ENCODE measurements around the gene GAREM1.
"Not testable (repeated sequence)": the region's sequence is repeated elsewhere in the genome, so short reads cannot be mapped to it uniquely, and the experiment has no call there.

The GAREM1 gene

GRCh38 chr18:32300914-32301313 is 169.8 kb downstream of the GAREM1 start:
- H3K4me1 ChIP-seq (ENCODE audit: control insufficient read depth, insufficient read depth, low read length): no peaks in the 10 kb centered on the region
- no peak overlapping the region for H3K27ac ChIP-seq (ENCODE audit: insufficient read depth, low read depth, low read length, poor library complexity, severe bottlenecking)
- H3K36me3 ChIP-seq (ENCODE audit: control insufficient read depth, insufficient read depth, low read length): no peaks in the 10 kb centered on the region
- no peaks in the 10 kb centered on the region for H3K27me3 ChIP-seq (ENCODE audit: control insufficient read depth, insufficient read depth, low read length, poor library complexity, severe bottlenecking)
- WGBS, 2 experiments: 96 to 97% methylated on average over 5 of the region's 5 CpGs
- H3K9me3 ChIP-seq (ENCODE audit: control insufficient read depth, low read length): no peaks in the 10 kb centered on the region
- no peak overlapping the region for H3K4me3 ChIP-seq (ENCODE audit: insufficient read depth, low read depth, low read length)

- Histone ChIP-seq H3K4me3 (ENCODE audit: insufficient read depth, low read depth, low read length) (no peak overlapping the region), H3K36me3 (ENCODE audit: control insufficient read depth, insufficient read depth, low read length) (no peaks in the 10 kb centered on the region), H3K27me3 (ENCODE audit: control insufficient read depth, insufficient read depth, low read length, poor library complexity, severe bottlenecking) (no peaks in the 10 kb centered on the region), H3K4me1 (ENCODE audit: control insufficient read depth, insufficient read depth, low read length) (no peaks in the 10 kb centered on the region), H3K9me3 (ENCODE audit: control insufficient read depth, low read length) (no peaks in the 10 kb centered on the region), H3K27ac (ENCODE audit: insufficient read depth, low read depth, low read length, poor library complexity, severe bottlenecking) (no peak overlapping the region)
- 100% methylated on average over 1 of the region's 1 CpG; no CpG with 5 or more reads in 1 of the 2 experiments for WGBS, 2 experiments
Measured at GRCh38 chr18:32299484-32299883, 171.2 kb downstream of the GAREM1 start.

- Histone ChIP-seq H3K4me3 (ENCODE audit: insufficient read depth, low read depth, low read length) (no peak overlapping the region), H3K27me3 (ENCODE audit: control insufficient read depth, insufficient read depth, low read length, poor library complexity, severe bottlenecking) (no peaks in the 10 kb centered on the region), H3K9me3 (ENCODE audit: control insufficient read depth, low read length) (no peaks in the 10 kb centered on the region), H3K4me1 (ENCODE audit: control insufficient read depth, insufficient read depth, low read length) (no peaks in the 10 kb centered on the region), H3K27ac (ENCODE audit: insufficient read depth, low read depth, low read length, poor library complexity, severe bottlenecking) (no peak overlapping the region), H3K36me3 (ENCODE audit: control insufficient read depth, insufficient read depth, low read length) (no peaks in the 10 kb centered on the region)
- 98 to 99% methylated on average over 5 to 6 of the region's 6 CpGs for WGBS, 2 experiments
Measured at GRCh38 chr18:32298171-32298667, 172.5 kb downstream of the GAREM1 start.

DNA sequence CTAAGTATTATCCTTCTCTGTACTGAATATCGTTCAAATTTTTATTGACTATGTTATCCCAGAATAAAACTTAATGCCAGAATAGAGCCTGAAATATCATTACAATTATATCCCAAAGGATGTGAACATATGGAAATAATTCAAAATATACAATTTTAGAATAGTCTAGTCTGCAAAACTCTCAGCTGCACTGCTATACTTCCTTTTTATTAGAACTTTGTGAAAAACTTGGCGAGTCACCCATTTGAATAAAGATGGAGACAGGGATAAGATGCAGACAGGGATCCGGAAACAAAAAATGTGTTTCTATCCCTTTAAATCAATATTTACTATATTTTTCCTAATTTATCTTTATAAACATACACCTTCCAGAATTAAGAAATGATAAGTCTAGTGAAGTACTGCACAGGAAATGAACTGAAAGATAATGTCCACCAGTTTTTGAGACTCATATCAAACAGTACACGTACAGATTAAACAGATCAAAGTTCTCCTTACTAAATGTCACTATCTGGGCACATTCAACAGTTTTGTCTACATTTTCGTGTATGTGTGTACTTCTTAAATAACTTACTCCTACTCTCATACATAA is 173.0 kb downstream of the GAREM1 start:
- Histone ChIP-seq H3K4me1 (ENCODE audit: control insufficient read depth, insufficient read depth, low read length) (no peaks in the 10 kb centered on the region), H3K36me3 (ENCODE audit: control insufficient read depth, insufficient read depth, low read length) (no peaks in the 10 kb centered on the region), H3K9me3 (ENCODE audit: control insufficient read depth, low read length) (no peaks in the 10 kb centered on the region), H3K27me3 (ENCODE audit: control insufficient read depth, insufficient read depth, low read length, poor library complexity, severe bottlenecking) (no peaks in the 10 kb centered on the region), H3K27ac (ENCODE audit: insufficient read depth, low read depth, low read length, poor library complexity, severe bottlenecking) (no peak overlapping the region), H3K4me3 (ENCODE audit: insufficient read depth, low read depth, low read length) (no peak overlapping the region)
- 92 to 97% methylated on average over 3 to 5 of the region's 5 CpGs for WGBS, 2 experiments

DNA sequence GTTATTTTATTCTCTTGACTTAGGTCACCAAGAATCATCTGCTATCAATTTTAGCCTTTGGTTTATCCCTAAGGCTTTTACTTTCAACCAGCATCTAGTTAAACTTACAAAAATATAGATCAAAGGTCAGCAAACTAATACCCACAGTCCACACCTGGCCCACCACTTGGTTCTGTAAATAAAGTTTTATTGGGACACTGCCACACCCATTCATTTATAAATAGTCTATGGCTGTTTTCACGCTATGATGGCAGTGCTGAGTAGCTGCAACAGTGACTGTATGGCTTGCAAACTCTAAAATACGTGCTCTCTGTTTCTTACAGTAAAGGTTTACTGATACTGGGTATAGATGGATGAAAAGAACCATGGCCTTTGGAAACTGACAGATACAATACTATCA is 173.8 kb downstream of the GAREM1 start:
- H3K27ac ChIP-seq (ENCODE audit: insufficient read depth, low read depth, low read length, poor library complexity, severe bottlenecking): no peak overlapping the region
- 90 to 98% methylated on average over 2 of the region's 2 CpGs for WGBS, 2 experiments
- H3K4me3 ChIP-seq (ENCODE audit: insufficient read depth, low read depth, low read length): no peak overlapping the region
- H3K9me3 ChIP-seq (ENCODE audit: control insufficient read depth, low read length): no peaks in the 10 kb centered on the region
- no peaks in the 10 kb centered on the region for H3K36me3 ChIP-seq (ENCODE audit: control insufficient read depth, insufficient read depth, low read length)
- no peaks in the 10 kb centered on the region for H3K27me3 ChIP-seq (ENCODE audit: control insufficient read depth, insufficient read depth, low read length, poor library complexity, severe bottlenecking)
- no peaks in the 10 kb centered on the region for H3K4me1 ChIP-seq (ENCODE audit: control insufficient read depth, insufficient read depth, low read length)

DNA sequence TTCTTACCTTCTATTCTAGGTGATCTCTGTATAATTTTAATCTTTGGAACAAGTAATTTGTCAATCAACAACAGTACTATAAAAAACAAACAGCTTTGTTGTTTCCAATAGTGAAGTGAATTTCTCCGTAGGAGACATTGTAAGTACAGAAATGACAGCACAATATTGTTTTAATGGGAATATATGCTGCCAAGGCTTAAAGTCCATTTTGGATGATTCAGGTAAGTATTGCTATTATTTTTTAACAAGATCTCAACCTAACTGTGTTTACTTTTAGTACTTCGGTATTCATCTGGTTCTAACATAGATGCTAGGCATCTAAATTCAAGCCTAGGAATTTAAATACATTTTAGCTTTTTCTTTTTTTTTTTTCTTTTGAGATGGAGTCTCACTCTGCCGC is 175.1 kb downstream of the GAREM1 start:
- Histone ChIP-seq H3K27me3 (ENCODE audit: control insufficient read depth, insufficient read depth, low read length, poor library complexity, severe bottlenecking) (no peaks in the 10 kb centered on the region), H3K27ac (ENCODE audit: insufficient read depth, low read depth, low read length, poor library complexity, severe bottlenecking) (no peak overlapping the region), H3K4me1 (ENCODE audit: control insufficient read depth, insufficient read depth, low read length) (no peaks in the 10 kb centered on the region), H3K36me3 (ENCODE audit: control insufficient read depth, insufficient read depth, low read length) (no peaks in the 10 kb centered on the region), H3K9me3 (ENCODE audit: control insufficient read depth, low read length) (no peaks in the 10 kb centered on the region), H3K4me3 (ENCODE audit: insufficient read depth, low read depth, low read length) (no peak overlapping the region)
- 88 to 99% methylated on average over 3 of the region's 3 CpGs for WGBS, 2 experiments

DNA sequence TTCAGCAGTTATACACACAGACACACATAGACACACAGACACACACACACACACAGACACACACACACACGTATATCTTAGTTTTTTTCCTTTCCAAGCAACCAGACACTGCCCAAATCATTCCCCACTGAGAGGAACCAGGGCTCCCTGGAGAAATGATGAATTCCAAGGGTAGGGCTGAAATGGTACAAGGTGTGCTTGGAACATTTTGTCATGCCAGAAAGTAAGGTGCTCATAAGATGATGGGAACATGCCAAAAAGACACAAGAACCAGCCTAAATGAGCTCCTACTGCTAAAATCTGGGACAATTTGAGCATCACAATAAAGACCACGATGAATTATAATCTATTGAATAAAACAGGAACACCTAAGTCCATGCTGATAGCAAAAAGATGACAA is 177.6 kb downstream of the GAREM1 start:
- Histone ChIP-seq H3K36me3 (ENCODE audit: control insufficient read depth, insufficient read depth, low read length) (no peaks in the 10 kb centered on the region), H3K27me3 (ENCODE audit: control insufficient read depth, insufficient read depth, low read length, poor library complexity, severe bottlenecking) (no peaks in the 10 kb centered on the region), H3K9me3 (ENCODE audit: control insufficient read depth, low read length) (no peaks in the 10 kb centered on the region), H3K27ac (ENCODE audit: insufficient read depth, low read depth, low read length, poor library complexity, severe bottlenecking) (no peak overlapping the region), H3K4me1 (ENCODE audit: control insufficient read depth, insufficient read depth, low read length) (no peaks in the 10 kb centered on the region), H3K4me3 (ENCODE audit: insufficient read depth, low read depth, low read length) (no peak overlapping the region)
- 83 to 97% methylated on average over 1 to 2 of the region's 2 CpGs for WGBS, 2 experiments

DNA sequence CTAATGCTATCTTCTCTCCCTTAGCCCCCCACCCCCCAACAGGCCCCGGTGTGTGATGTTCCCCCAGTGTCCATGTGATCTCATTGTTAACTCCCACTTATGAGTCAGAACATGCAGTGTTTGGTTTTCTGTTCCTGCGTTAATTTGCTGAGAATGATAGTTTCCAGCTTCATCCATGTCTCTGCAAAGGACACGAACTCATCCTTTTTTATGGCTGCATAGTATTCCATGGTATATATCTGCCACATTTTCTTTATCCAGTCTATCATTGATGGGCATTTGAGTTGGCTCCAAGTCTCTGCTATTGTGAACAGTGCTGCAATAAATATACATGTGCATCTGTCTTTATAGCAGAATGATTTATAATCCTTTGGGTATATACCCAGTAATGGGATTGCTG is 179.1 kb downstream of the GAREM1 start:
- H3K27me3 ChIP-seq (ENCODE audit: control insufficient read depth, insufficient read depth, low read length, poor library complexity, severe bottlenecking); H3K9me3 ChIP-seq (ENCODE audit: control insufficient read depth, low read length); H3K4me3 ChIP-seq (ENCODE audit: insufficient read depth, low read depth, low read length); H3K27ac ChIP-seq (ENCODE audit: insufficient read depth, low read depth, low read length, poor library complexity, severe bottlenecking); H3K4me1 ChIP-seq (ENCODE audit: control insufficient read depth, insufficient read depth, low read length); H3K36me3 ChIP-seq (ENCODE audit: control insufficient read depth, insufficient read depth, low read length): not testable (repeated sequence)
- WGBS, 2 experiments: 90 to 91% methylated on average over 3 of the region's 3 CpGs

DNA sequence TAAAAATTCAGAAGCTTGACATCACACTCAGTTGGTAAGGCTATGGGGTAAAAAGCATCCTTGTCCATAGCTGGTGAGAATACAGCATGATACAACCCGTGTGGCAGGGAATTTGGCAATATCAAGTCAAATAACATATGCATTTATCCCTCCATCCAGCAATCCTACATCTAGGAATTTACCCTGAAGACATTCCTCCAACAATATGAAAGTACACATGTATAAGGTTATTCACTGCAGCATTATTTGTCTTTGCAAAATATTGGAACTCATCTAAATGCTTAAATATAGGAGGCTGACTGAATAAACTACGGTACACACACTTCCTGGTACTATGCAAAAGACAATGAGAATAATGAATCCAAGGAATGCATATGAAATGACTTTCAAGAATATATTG is 179.9 kb downstream of the GAREM1 start:
- Histone ChIP-seq H3K9me3 (ENCODE audit: control insufficient read depth, low read length) (no peaks in the 10 kb centered on the region), H3K36me3 (ENCODE audit: control insufficient read depth, insufficient read depth, low read length) (no peaks in the 10 kb centered on the region), H3K4me3 (ENCODE audit: insufficient read depth, low read depth, low read length) (no peak overlapping the region), H3K27me3 (ENCODE audit: control insufficient read depth, insufficient read depth, low read length, poor library complexity, severe bottlenecking) (no peaks in the 10 kb centered on the region), H3K27ac (ENCODE audit: insufficient read depth, low read depth, low read length, poor library complexity, severe bottlenecking) (no peak overlapping the region), H3K4me1 (ENCODE audit: control insufficient read depth, insufficient read depth, low read length) (no peaks in the 10 kb centered on the region)
- WGBS, 2 experiments: 80 to 93% methylated on average over 1 to 2 of the region's 2 CpGs

- Histone ChIP-seq H3K9me3 (ENCODE audit: control insufficient read depth, low read length) (no peaks in the 10 kb centered on the region), H3K27me3 (ENCODE audit: control insufficient read depth, insufficient read depth, low read length, poor library complexity, severe bottlenecking) (no peaks in the 10 kb centered on the region), H3K4me3 (ENCODE audit: insufficient read depth, low read depth, low read length) (no peak overlapping the region), H3K36me3 (ENCODE audit: control insufficient read depth, insufficient read depth, low read length) (no peaks in the 10 kb centered on the region), H3K4me1 (ENCODE audit: control insufficient read depth, insufficient read depth, low read length) (no peaks in the 10 kb centered on the region), H3K27ac (ENCODE audit: insufficient read depth, low read depth, low read length, poor library complexity, severe bottlenecking) (no peak overlapping the region)
- WGBS, 2 experiments: 20% methylated on average over 1 of the region's 1 CpG; no CpG with 5 or more reads in 1 of the 2 experiments
Measured at GRCh38 chr18:32289483-32290075, 181.1 kb downstream of the GAREM1 start.

Data from ectodermal cell (in vitro differentiated cells).